Measurements from ENCODE around the gene CCDC102B.

The CCDC102B gene

DNA sequence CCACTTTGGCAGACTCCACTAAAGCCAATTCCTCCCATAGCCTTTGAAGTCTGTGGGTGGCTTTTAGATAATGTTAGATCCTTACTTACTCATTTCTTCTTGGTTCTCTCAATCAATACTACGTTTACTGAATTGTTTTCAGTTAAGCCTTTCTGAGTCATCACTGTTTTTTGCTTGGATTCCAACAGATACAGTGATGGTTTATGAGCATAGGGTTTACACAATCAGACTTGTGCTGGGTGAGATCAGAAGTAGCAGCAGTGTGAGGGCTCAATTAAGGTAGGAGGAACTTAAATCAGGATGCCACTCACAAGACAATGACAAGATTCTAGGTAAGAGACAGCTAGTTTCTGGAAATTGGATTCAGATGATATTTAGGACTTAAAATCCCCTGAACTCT, 305.1 kb downstream of the CCDC102B start:
- DNase-seq (ENCODE audit: low read depth in 2 of 2) = peak; percentile 19 to 33
- no peak for TF ChIP-seq CTCF (IDR thresholded peaks at IDR 0.05; ENCODE audit: low read depth, low read length)
- no peak overlapping the region for H3K4me3 ChIP-seq (replicated peaks in 1 of 2; ENCODE audit: low read depth in 2 of 2, low read length in 2 of 2)

All from cardiac fibroblast (primary cell).